Loucy (cell line): Measurements from ENCODE around the gene TNNT2.

Experiments
- H2AFZ ChIP-seq: fragments of 200-600 bp; sonication (generic); 2 replicates; pipeline ENCODE4 v1.6.0; 2016; ENCODE audit warnings: antibody characterized with exemption, mild to moderate bottlenecking, low read length, moderate library complexity
- H3F3A ChIP-seq: fragments of 200-600 bp; 2 replicates; pipeline ENCODE4 v1.6.0; 2016; ENCODE audit warnings: antibody characterized with exemption, low read depth, mild to moderate bottlenecking
- H3K27me3 ChIP-seq: fragments of 200-600 bp; sonication (generic); 2 replicates; pipeline ENCODE4 v1.6.1; 2014; ENCODE audit warnings: low read length, mild to moderate bottlenecking; ENCODE audit not compliant: insufficient read depth, poor library complexity, severe bottlenecking
- H3K36me3 ChIP-seq: fragments of 200-600 bp; sonication (generic); 2 replicates; pipeline ENCODE4 v1.6.1; 2016; ENCODE audit warnings: low read length; ENCODE audit not compliant: insufficient read depth
- H3K4me1 ChIP-seq: fragments of 200-600 bp; sonication (generic); 2 replicates; pipeline ENCODE4 v1.5.1; 2014; ENCODE audit warnings: low read length, mild to moderate bottlenecking; ENCODE audit not compliant: insufficient read depth, poor library complexity, severe bottlenecking
- H3K4me2 ChIP-seq: fragments of 200-600 bp; sonication (generic); 2 replicates; pipeline ENCODE4 v1.6.0; 2014; ENCODE audit warnings: antibody characterized with exemption, low read length, low read depth, mild to moderate bottlenecking; ENCODE audit not compliant: poor library complexity, severe bottlenecking
- H3K4me3 ChIP-seq: fragments of 200-600 bp; sonication (generic); 2 replicates; pipeline ENCODE4 v1.5.1; 2014; ENCODE audit warnings: low read length, mild to moderate bottlenecking, mixed read lengths; ENCODE audit not compliant: poor library complexity, severe bottlenecking
- H3K79me2 ChIP-seq: fragments of 200-600 bp; sonication (generic); 2 replicates; pipeline ENCODE4 v1.6.1; 2014; ENCODE audit warnings: low read length; ENCODE audit not compliant: insufficient read depth
- H3K9ac ChIP-seq: fragments of 200-600 bp; sonication (generic); 2 replicates; pipeline ENCODE4 v1.6.0; 2014; ENCODE audit warnings: mild to moderate bottlenecking, low read depth, low read length, moderate library complexity; ENCODE audit not compliant: poor library complexity, severe bottlenecking
- H3K9me2 ChIP-seq: fragments of 200-600 bp; sonication (generic); replicated peaks from 2 replicates; pipeline ENCODE4 v1.6.1; 2016; ENCODE audit warnings: low read depth, low read length, mixed read lengths
- H3K9me3 ChIP-seq: fragments of 200-600 bp; sonication (generic); 2 replicates; pipeline ENCODE4 v1.6.1; 2014; ENCODE audit warnings: mild to moderate bottlenecking, antibody characterized with exemption, low read length, low read depth; ENCODE audit not compliant: insufficient read depth
- H4K20me1 ChIP-seq: fragments of 200-600 bp; sonication (generic); 2 replicates; pipeline ENCODE4 v1.6.0; 2014; ENCODE audit warnings: antibody characterized with exemption, low read length, mild to moderate bottlenecking; ENCODE audit not compliant: insufficient read depth, poor library complexity, severe bottlenecking
- CTCF ChIP-seq: fragments of 200-600 bp; sonication (generic); conservative IDR thresholded peaks from 2 replicates; pipeline ENCODE4 v1.5.1; 2014; ENCODE audit warnings: mild to moderate bottlenecking, antibody characterized with exemption, low read length
- EZH2phosphoT487 ChIP-seq: fragments of 200-600 bp; IDR thresholded peaks from 2 replicates; pipeline ENCODE4 v1.6.1; 2018; ENCODE audit warnings: antibody characterized with exemption, mild to moderate bottlenecking, moderate library complexity, borderline replicate concordance

The TNNT2 gene

GRCh38 chr1:201325678-201326060 lies 51.8 kb downstream of the TNNT2 start:
- H2AFZ ChIP-seq, result no peak overlapping the region
- H3K36me3 ChIP-seq, result no peaks in the 10 kb centered on the region
- no peaks in the 10 kb centered on the region for H3K9me2 ChIP-seq
- no peaks in the 10 kb centered on the region for H3K27me3 ChIP-seq
- no peaks in the 10 kb centered on the region for H4K20me1 ChIP-seq
- no peaks in the 10 kb centered on the region for H3K4me1 ChIP-seq
- no peak for TF ChIP-seq CTCF
- no peak for TF ChIP-seq EZH2phosphoT487
- no peaks in the 10 kb centered on the region for H3K9me3 ChIP-seq
- H3K4me3 ChIP-seq, result no peak overlapping the region
- no peaks in the 10 kb centered on the region for H3F3A ChIP-seq
- no peak overlapping the region for H3K4me2 ChIP-seq
- no peak overlapping the region for H3K9ac ChIP-seq
- H3K79me2 ChIP-seq, result no peaks in the 10 kb centered on the region

GRCh38 chr1:201324821-201325677 lies 52.4 kb downstream of the TNNT2 start:
- TF ChIP-seq CTCF (no peak), EZH2phosphoT487 (no peak)
- no peaks in the 10 kb centered on the region for H3K79me2 ChIP-seq
- no peak overlapping the region for H3K4me3 ChIP-seq
- H3K9me3 ChIP-seq, result no peaks in the 10 kb centered on the region
- H3K36me3 ChIP-seq, result no peaks in the 10 kb centered on the region
- no peak overlapping the region for H2AFZ ChIP-seq
- no peaks in the 10 kb centered on the region for H3K4me1 ChIP-seq
- H3K9me2 ChIP-seq, result no peaks in the 10 kb centered on the region
- no peaks in the 10 kb centered on the region for H4K20me1 ChIP-seq
- no peaks in the 10 kb centered on the region for H3F3A ChIP-seq
- no peaks in the 10 kb centered on the region for H3K27me3 ChIP-seq
- H3K4me2 ChIP-seq, result no peak overlapping the region
- no peak overlapping the region for H3K9ac ChIP-seq

GRCh38 chr1:201324306-201324705 lies 53.2 kb downstream of the TNNT2 start:
- H3K4me1 ChIP-seq, result no peaks in the 10 kb centered on the region
- no peak for TF ChIP-seq CTCF
- TF ChIP-seq EZH2phosphoT487, result no peak
- H3K9me3 ChIP-seq, result no peaks in the 10 kb centered on the region
- H3K27me3 ChIP-seq, result no peaks in the 10 kb centered on the region
- H3K9ac ChIP-seq, result no peak overlapping the region
- H3K4me2 ChIP-seq, result no peak overlapping the region
- no peaks in the 10 kb centered on the region for H4K20me1 ChIP-seq
- H3K36me3 ChIP-seq, result no peaks in the 10 kb centered on the region
- no peak overlapping the region for H2AFZ ChIP-seq
- no peaks in the 10 kb centered on the region for H3F3A ChIP-seq
- H3K9me2 ChIP-seq, result no peaks in the 10 kb centered on the region
- H3K79me2 ChIP-seq, result no peaks in the 10 kb centered on the region
- no peak overlapping the region for H3K4me3 ChIP-seq
